NCI-H226 (cell line): ENCODE data around the gene MARK2.
"Not testable (repeated sequence)": the region's sequence is repeated elsewhere in the genome, so short reads cannot be mapped to it uniquely, and the experiment has no call there.

Experiments used
- DNase-seq: peaks from one replicate; pipeline ENCODE4 v3.0.0-alpha.2; 2015

Gene MARK2

GRCh38 chr11:63858628-63859550, 20.0 kb downstream of the MARK2 start:
- DNase-seq, result peak; percentile 82

GRCh38 chr11:63862923-63863322, 24.0 kb downstream of the MARK2 start:
- no peak for DNase-seq

DNA sequence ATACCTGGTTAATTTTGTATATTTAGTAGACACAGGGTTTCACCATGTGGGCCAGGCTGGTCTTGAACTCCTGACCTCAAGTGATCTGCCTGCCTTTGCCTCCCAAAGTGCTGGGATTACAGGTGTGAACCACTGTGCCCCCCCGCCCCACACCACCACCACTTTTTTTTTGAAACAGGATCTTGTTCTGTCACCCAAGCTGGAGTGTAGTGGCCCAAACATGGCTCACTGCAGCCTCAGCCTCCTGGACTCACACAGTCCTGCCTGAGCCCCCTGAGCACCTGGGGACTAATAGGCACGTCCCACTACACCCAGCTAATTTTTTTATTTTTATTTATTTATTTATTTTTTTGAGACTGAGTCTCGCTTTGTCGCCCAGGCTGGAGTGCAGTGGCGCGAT, 24.7 kb downstream of the MARK2 start:
- not testable (repeated sequence) for DNase-seq

DNA sequence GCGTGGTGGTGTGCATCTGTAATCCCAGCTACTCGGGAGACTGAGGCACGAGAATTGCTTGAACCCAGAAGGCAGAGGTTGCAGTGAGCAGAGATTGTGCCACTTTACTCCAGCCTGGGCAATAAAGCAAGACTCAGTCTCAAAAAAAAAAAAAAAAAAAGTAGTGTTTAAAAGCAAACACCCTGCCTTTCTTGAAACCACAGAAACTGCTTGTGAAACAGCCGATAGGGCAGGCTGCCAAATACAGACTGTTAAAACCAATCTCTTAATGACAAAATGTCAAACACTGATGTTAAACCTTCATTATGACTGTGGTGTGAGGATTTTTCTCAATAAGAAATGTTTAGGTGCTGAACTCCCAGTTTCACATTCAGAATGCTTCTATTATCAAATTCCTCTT, 27.3 kb downstream of the MARK2 start:
- no peak for DNase-seq

DNA sequence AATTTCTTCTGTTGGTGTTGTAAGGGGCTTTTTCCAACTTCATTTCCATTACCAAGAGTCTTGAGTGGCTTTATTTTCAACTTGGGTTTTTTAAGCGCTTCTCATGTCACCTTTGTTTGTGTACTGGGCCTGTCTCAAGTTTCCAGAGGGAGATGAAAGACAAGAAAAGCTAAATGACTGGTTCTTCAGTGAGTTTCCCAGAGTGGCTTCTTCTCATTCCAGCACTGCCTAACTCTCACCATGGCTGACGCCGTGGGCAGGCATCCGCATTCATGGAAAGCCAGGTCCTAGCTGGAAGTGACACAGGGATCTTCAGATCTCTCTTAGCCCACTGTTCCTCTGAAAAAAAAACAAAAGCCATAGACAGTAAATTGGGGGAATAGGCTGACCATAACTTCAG, 28.6 kb downstream of the MARK2 start:
- no peak for DNase-seq

GRCh38 chr11:63868399-63869064, 29.6 kb downstream of the MARK2 start:
- DNase-seq, result no peak

DNA sequence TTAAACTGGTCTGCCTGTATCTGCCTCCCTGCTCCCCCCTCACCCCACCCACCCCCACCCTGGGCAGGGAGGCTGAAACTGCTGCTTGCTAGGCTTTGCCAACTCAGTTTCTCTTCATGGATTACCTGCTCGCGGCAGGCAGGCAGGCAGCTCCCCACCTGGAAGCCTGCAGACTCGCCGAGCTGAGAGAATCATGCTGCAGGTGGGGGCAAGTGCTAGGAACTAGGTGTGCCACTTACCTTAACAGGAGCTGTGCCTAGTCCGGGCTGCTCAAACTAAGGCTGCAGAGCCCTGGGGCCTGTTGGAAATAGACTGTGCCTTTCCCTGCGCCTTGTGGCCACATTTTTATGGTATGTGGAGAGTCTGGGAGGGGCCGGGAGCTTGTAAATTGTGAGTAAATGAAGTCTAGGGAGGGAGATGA, 30.3 kb downstream of the MARK2 start:
- DNase-seq, result no peak

DNA sequence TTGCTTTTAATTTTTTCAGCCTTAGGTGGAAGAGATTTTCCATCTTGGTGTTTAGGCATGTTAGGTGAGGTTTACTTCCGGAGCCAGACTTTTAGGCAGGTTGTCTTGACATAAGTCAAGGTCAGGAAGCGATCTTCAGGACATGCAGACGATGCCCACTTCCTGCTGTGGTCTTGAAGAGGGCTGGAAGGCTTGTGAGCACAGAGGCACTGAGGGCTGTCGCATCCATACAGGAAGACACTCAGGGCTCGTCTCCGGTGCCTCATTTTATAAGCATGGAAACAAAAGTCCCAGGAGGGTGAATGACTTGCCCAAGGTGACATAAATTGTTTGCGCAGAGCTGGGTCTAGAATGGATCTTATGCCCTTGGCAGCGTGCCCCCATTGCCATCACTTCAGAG, 30.8 kb downstream of the MARK2 start:
- no peak for DNase-seq

DNA sequence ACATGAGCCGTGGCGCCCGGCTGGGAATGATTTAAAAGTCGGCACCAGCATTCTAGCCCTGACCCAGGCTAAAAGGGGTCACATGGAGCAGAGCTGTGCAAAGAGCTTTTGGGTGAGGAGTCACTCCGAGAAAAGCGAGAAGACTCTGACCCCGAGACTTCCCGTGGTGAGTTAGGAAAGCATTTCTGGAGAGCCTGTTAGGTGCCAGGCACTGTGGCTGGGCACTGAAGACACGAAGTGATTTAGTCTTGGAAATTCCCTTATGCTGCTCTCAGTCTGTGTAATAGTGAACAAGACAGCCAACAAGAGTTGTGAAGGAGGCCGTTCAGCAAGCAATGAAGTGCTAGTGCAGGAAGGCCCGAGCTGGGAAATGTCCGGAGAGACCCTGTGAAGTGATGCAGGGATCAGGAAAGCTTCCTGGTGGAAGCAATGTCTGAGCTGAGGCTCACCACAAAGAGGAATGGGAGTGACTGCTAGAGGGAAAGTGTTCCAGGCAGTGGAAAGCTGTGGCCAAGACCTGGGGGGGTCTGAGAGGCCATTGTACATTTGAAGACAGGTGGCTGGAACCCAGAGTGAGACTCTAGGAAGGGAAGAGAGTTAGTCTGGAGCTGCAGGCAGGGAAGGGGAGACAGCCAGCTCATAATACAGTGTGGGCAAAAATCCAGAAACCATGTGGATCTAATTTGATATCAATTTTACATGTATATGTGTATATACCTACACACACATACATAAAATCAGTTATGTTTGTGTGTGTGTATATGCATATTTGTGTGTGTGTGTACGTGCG, 31.6 kb downstream of the MARK2 start:
- DNase-seq, result no peak

DNA sequence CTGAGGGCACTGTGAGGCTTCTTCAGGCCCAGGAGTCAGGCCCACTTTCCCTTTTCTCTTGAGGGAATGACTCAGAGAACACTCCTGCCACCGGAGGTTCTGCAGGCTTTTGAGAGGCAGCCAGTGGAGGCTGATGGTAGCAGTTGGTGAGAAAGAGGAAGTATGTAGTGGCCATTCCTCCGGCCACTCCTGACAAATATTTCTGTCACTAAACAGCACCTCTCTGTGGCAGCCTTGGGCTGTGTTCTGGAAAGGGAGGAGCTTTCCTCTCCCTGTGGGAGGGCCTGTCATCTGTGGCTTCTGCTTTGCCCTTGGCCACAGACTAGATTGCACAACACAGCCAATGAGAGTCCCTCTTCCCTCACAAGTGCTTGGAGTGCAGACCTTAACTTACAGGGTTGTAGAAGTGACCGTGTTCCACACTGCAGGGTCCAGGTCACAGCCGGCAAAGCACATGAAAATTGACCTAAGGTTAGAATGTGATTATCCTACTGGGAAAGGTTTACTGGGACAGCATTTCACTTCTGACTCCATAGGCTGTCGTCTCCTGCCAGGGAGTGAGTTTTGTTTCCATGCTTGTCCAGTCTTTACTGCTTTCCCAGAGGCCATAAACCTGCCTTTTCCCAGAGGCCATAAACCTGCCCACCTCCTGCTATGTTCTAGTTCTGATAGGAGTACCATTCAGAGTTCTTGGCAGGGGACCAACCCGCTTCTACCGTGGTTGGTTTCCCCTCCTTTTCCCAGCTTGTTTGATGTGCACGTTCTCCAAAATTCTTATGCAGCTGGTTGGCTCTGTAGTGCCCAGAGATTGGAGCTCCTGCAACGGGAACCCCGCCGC, 33.3 kb downstream of the MARK2 start:
- DNase-seq, result peak; percentile 91

- DNase-seq, result no peak
These were observed 33.9 kb downstream of the MARK2 start for GRCh38 chr11:63872800-63873197.

GRCh38 chr11:63873311-63873710, 34.4 kb downstream of the MARK2 start:
- DNase-seq, result no peak

DNA sequence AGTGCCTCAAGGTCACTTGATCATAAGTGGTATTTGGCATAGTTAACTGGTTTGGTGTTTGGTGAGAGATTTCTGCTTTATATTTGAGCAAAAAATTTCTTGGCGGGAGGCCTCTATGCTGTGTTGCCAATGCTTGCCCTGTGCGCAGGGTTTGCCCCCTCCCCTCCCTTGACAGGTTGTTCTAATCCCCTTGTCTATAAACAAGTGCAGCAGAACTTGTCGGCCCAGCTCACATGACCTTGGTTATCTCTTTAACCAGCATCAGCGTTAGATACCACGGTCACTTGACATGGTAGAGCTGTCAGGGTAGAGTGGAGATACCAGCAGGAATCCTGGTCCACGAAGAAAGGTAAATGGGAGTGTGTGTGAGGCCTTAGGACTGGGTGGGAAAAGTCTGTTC, 35.6 kb downstream of the MARK2 start:
- DNase-seq, result no peak

DNA sequence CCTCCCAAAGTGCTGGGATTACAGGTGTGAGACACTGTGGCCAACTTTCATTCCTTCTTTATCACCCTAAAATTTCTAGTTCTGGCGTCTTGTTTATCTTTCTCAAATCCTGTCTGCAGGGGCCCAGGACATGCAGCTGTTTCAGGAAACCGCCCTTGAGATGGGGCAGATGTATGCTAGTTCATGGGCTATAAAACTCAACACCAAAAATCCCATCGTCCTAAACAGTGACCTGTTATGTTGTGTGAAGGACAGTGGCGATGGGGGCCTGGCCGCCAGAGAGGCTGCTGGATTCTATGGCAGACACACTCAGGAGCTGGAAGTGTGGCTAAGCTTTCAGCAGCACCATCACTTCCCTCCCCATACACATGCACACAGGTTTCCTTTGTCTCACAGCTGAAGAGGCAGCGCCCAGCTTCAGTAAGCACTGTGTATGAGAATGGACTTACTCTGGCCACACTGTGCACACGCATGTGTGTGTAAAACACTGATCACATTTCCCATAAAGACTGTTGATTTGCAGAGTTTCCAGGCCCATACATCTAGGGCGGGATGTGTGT, 36.7 kb downstream of the MARK2 start:
- no peak for DNase-seq

GRCh38 chr11:63876616-63877015, 37.7 kb downstream of the MARK2 start:
- DNase-seq, result no peak

GRCh38 chr11:63877658-63878241, 38.8 kb downstream of the MARK2 start:
- no peak for DNase-seq

- peak; percentile 63 for DNase-seq
These were observed 40.9 kb downstream of the MARK2 start for GRCh38 chr11:63879598-63880402.

- DNase-seq, result no peak
These were observed 41.5 kb downstream of the MARK2 start for GRCh38 chr11:63880403-63880790.

- DNase-seq, result peak; percentile 97
These were observed 43.8 kb downstream of the MARK2 start for GRCh38 chr11:63882555-63883242.

DNA sequence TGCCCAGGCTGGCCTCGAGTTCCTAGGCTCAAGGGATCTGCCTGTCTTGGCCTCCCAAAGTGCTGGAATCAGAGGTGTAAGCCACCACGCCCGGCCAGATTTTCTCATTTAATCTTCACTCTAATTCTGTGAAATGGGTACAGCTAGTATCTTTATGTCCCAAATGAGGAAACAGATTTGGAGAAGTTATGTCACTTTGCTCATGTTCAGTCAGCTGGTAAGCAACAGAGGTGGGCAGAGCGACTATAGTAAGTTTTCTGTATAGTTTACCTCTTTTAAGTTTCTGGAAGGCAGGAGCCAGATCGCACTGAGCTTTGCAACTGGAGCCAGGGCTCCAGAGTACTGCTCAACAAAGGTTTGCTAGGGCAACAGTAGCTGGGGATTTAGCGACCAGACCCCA, 44.9 kb downstream of the MARK2 start:
- no peak for DNase-seq
